ENCODE results near the gene SCNN1B. TPM values are rescaled to one million over a fixed set of nuclear protein-coding genes. Genes with fewer than 3 reads are reported as not detected.

Gene SCNN1B
- total and polyA plus RNA-seq, 11 donors, result 0.15 to 1.1 (median 0.34) TPM; not detected in 6

DNA sequence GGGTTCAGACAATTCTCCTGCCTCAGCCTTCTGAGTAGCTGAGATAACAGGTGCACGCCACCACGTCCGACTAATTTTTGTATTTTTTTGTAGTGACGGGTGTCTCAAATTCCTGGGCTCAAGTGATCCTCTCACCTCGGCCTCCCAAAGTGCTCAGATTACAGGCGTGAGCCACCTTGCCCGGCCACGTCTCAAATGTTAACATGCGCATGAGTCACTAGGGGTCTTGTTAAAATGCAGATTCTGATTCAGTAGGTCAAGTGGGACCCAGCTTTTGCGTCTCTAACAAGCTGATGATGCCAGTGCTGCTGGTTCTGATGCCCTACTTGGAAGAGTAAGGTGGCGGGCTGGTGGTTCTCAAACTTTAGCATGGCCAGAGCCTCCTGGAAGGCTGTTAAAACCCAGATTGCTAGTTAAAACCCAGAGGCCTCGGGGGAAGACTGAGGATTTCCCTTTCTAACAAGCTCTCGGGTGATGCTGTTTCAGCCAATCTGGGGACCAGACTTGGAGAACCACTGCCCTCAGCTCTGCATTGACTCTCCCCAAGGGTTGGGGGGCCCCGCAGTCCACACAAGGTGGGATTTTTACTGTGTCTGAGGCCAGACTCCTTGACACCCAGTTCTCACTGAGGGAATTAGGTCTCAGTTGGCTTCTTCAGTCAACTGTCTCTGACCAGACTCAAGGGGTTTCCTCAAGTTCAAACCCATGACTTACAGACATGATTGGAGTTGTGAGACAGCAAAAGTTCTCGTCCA is 17.9 kb downstream of the SCNN1B start:
- H3K36me3 ChIP-seq, result no peaks in the 10 kb centered on the region
- H3K4me1 ChIP-seq, result peaks cover 0 to 8% (median 0%) of the 10 kb centered on the region in 12 donors
- H3K9me3 ChIP-seq, result no peaks in the 10 kb centered on the region
- no peaks in the 10 kb centered on the region for H3K27me3 ChIP-seq
- ATAC-seq (no peak), DNase-seq (no peak)
- intact Hi-C loops (cut with DNase I), result loop anchor here in 1 of 10 donors (10.0 kb wide), 1 partner anchor 135 kb away; the partner anchor contains the start of gene SCNN1G
- no peak for TF ChIP-seq POLR2A (IDR thresholded peaks at IDR 0.05)
- TF ChIP-seq, protein P1, sequence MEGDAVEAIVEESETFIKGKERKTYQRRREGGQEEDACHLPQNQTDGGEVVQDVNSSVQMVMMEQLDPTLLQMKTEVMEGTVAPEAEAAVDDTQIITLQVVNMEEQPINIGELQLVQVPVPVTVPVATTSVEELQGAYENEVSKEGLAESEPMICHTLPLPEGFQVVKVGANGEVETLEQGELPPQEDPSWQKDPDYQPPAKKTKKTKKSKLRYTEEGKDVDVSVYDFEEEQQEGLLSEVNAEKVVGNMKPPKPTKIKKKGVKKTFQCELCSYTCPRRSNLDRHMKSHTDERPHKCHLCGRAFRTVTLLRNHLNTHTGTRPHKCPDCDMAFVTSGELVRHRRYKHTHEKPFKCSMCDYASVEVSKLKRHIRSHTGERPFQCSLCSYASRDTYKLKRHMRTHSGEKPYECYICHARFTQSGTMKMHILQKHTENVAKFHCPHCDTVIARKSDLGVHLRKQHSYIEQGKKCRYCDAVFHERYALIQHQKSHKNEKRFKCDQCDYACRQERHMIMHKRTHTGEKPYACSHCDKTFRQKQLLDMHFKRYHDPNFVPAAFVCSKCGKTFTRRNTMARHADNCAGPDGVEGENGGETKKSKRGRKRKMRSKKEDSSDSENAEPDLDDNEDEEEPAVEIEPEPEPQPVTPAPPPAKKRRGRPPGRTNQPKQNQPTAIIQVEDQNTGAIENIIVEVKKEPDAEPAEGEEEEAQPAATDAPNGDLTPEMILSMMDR (IDR thresholded peaks at IDR 0.05), result no peak
- H3K27ac ChIP-seq, result no peak overlapping the region
- no peak overlapping the region for H3K4me3 ChIP-seq
- WGBS, 4 donors, result 84 to 87% (median 85%) methylated on average over 15 of the region's 15 CpGs

DNA sequence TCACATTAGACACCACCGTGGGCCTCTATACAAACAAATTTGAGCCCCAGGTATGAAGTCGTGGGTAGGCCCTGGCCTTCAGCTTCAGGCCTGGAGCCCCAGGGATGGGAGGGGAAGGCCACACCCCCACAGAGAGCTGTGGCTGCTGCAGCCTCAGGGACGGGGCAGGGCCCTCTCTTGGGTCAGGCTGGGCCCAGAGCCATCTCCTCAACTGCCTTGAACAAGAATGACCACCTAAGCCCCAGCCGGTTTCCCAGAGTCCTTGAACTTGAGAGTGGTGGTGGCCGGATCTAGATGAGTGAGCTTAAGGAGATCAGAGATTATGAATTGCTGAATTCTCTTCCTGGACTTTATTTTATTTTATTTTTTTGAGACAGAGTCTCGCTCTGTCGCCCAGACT is 18.6 kb downstream of the SCNN1B start:
- Histone ChIP-seq H3K9me3 (no peaks in the 10 kb centered on the region), H3K4me1 (peaks cover 0 to 10% (median 0%) of the 10 kb centered on the region in 12 donors), H3K4me3 (no peak overlapping the region), H3K27ac (no peak overlapping the region), H3K27me3 (no peaks in the 10 kb centered on the region), H3K36me3 (no peaks in the 10 kb centered on the region)
- intact Hi-C loops (cut with DNase I), result loop anchor here in 1 of 10 donors (10.0 kb wide), 1 partner anchor 136 kb away; the partner anchor contains the start of gene SCNN1G
- TF ChIP-seq, protein P1 (IDR thresholded peaks at IDR 0.05), result no peak
- TF ChIP-seq POLR2A (IDR thresholded peaks at IDR 0.05), result no peak
- 72 to 78% (median 75%) methylated on average over 7 of the region's 7 CpGs for WGBS, 4 donors
- ATAC-seq (no peak), DNase-seq (no peak)

- DNase-seq (no peak), ATAC-seq (no peak)
- no peaks in the 10 kb centered on the region for H3K9me3 ChIP-seq
- TF ChIP-seq, protein P1 (IDR thresholded peaks at IDR 0.05), result no peak
- TF ChIP-seq POLR2A (IDR thresholded peaks at IDR 0.05), result no peak
- 87 to 90% (median 89%) methylated on average over 14 of the region's 14 CpGs for WGBS, 4 donors
- H3K27me3 ChIP-seq, result no peaks in the 10 kb centered on the region
- peaks cover 0 to 10% (median 0%) of the 10 kb centered on the region in 12 donors for H3K4me1 ChIP-seq
- H3K4me3 ChIP-seq, result no peak overlapping the region
- H3K36me3 ChIP-seq, result no peaks in the 10 kb centered on the region
- no peak overlapping the region for H3K27ac ChIP-seq
- intact Hi-C loops (cut with DNase I), result loop anchor here in 1 of 10 donors (10.0 kb wide), 1 partner anchor 137 kb away; the partner anchor contains the start of gene SCNN1G
Observed at GRCh38 chr16:23321206-23321875, 19.2 kb downstream of the SCNN1B start.
